Measurements from ENCODE around the gene BRPF1.
A peak's percentile ranks its signal among the peaks of the same experiment; 100 is the strongest.

BRPF1 gene

DNA sequence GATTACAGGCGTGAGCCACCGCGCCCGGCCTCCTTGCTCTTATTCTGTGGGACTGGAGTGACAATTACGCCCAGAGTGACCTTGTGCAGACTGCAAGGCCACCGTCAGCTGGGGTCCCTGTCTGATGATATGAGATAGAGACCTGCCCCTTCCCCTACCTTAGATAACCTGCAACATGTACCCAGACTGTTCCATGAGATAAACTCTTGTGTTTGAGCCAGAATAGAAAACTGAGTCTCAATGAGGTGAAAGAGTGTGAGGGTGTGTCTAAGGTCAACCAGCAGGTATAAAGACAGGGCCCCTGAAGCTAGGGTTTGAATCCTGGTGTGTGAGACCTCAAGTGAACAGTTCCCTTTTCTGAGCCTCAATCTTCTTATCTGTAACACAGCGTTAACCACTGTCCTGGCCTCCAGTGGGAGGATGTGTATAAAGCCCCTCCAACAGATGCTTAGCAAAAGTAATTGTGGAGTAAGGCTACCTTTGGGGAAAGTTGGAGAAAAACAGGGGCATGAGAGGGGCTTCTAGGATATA lies 54.7 kb downstream of the BRPF1 start:
- no peak for DNase-seq (ENCODE audit: low read depth)
- TF ChIP-seq, protein P1, sequence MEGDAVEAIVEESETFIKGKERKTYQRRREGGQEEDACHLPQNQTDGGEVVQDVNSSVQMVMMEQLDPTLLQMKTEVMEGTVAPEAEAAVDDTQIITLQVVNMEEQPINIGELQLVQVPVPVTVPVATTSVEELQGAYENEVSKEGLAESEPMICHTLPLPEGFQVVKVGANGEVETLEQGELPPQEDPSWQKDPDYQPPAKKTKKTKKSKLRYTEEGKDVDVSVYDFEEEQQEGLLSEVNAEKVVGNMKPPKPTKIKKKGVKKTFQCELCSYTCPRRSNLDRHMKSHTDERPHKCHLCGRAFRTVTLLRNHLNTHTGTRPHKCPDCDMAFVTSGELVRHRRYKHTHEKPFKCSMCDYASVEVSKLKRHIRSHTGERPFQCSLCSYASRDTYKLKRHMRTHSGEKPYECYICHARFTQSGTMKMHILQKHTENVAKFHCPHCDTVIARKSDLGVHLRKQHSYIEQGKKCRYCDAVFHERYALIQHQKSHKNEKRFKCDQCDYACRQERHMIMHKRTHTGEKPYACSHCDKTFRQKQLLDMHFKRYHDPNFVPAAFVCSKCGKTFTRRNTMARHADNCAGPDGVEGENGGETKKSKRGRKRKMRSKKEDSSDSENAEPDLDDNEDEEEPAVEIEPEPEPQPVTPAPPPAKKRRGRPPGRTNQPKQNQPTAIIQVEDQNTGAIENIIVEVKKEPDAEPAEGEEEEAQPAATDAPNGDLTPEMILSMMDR (conservative IDR thresholded peaks at IDR 0.05; ENCODE audit: low read depth, low read length), result no peak
- no peak overlapping the region for H3K4me3 ChIP-seq (ENCODE audit: low read depth, low read length)

DNA sequence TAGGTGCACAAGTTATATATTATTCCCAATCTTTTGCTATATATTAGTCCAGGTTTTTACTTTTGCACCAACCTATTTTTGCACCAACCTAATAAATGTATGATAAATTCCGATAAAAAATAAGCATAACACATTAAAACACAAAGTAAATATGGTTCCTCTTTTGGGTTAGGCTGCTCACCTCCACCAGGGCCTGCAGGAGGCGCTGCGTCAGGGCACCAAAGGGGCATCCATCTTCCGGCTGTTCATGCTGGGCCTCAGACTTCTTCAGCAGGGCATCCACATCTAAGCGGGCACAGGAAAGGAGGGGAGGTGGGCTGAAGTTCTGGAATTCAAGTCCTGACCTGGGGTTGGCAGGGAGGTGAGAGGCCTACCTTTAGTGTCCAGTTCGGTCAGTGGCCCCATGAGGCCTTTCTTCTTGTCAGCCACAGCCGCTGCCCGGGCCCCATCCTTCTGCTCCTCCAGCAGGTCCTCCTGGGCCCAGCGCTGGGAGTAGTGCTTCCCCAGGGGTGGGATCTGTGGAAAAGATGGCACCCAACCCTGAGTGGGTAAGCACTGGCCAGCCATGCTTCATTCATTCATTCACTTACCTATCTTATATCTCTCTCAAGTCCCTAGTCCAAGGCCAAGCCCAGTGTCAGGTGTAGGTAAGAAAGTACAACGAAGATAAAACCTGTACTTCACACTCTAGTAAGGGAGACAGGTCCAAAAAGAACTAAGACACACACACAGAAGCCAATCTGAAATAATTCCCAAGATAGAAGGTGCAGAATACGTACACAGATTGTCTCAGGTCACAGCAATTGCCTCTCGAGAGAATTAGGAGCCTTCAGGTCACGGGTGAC lies 55.5 kb downstream of the BRPF1 start:
- H3K4me3 ChIP-seq (ENCODE audit: low read depth, low read length), result no peak overlapping the region
- TF ChIP-seq, protein P1 (conservative IDR thresholded peaks at IDR 0.05; ENCODE audit: low read depth, low read length), result peak; percentile 56
- no peak for DNase-seq (ENCODE audit: low read depth)

DNA sequence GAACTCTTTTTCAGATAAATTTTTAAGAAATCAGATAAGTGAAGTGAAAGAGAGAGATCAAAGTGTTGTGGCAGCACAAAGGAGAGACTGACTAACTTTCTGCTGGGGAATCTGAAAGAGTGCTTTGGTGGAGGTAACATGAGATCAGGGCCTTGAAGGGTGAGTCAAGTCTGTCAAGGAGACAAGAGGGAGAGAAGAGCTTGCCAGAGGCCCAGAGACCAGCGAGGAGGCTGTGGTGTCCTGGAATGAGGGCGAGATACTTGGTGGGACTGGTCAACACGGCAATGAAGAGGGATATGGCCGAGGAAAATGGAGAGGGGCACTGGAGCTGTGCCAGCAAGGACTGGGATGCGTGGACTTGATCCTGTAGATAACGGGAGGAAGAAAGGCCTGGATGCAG lies 56.2 kb downstream of the BRPF1 start:
- no peak for DNase-seq (ENCODE audit: low read depth)
- no peak overlapping the region for H3K4me3 ChIP-seq (ENCODE audit: low read depth, low read length)
- TF ChIP-seq, protein P1 (conservative IDR thresholded peaks at IDR 0.05; ENCODE audit: low read depth, low read length), result no peak

DNA sequence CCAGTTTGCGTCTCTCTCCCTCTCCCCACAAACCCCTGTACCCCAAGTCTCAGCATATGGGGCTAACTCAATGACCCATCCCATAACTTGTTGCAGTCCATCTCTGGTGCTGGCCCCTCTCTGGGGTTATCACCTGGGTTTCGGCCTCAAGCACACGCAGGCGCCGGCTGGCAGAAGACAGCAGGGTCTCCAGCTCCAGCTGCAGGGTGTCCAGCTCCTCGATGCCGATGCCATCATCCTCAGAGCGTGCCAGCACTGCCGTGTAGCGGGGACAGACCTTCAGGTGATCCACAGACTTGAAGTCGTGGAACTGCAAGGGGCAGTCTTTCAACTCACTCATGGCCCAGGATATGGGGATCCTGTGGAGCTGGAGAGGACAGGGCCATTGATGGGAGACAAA lies 59.6 kb downstream of the BRPF1 start:
- TF ChIP-seq, protein P1 (conservative IDR thresholded peaks at IDR 0.05; ENCODE audit: low read depth, low read length), result no peak
- DNase-seq (ENCODE audit: low read depth), result no peak
- no peak overlapping the region for H3K4me3 ChIP-seq (ENCODE audit: low read depth, low read length)

DNA sequence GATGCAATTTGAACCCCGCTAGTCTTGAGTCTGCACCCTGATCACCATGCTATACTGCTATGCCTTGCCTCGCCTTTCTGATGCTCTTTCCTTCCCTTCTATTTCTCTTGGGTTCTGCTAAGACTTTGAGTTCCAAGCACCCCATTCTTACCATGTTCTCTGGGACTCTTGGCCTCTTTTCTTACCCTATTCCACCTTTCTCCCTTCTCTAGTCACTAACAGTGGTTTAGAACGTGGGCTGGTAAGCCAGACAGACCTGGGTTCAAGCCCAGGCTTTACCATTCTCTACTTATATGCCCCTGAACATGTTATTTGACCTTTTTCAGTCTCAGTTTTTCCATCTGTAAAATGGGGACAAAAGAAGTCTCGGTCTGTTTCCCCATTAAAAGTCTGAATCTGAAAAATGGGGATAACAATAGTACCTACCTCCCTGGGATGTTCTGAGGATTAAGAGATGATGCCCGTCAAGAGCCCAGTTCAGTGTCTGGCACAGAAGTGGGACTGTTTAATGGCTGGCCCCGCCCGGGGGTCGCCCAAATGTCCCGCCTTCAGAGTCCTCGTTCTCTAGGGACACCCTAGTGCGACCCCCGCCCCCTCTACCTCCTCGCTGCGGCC lies 60.4 kb downstream of the BRPF1 start:
- TF ChIP-seq, protein P1 (conservative IDR thresholded peaks at IDR 0.05; ENCODE audit: low read depth, low read length), result no peak
- H3K4me3 ChIP-seq (ENCODE audit: low read depth, low read length), result peak overlapping the region; percentile 83
- no peak for DNase-seq (ENCODE audit: low read depth)

DNA sequence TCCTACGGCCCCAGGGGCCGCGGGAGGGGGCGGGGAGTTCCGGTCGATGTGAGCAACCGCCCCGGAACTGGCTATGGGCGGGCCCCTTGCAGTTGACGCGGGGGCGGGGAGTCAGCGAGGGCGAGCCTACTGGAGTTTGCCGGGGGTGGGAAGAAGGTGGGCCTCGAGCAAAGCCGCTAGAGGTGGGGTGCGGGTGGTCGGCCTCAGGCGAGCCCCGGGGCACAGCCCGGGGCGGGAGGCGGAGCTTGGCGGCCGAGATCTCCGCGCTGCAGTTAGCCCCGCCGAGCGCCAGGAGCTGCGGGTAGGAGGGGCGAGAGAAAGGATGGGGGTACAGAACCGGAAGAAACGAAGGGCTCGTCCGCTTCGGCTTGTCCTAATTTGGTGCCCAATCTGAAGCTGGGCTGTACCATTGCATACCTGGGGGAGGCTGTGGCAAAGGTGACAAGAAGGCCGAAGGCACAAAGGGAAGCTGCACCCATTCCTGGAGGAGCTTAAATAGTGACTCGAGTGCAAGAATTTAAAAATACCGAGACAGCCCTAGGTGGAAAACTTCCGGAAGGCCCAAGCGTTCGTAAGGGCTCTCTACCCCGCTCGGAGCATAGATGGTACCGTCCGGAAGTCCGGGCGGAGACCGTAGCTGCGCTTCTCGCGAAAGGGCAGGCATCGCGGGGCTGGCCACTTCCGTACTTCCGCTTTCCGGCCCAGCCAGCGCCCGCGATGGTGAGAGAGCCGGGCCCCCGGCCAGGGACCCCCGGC lies 61.0 kb downstream of the BRPF1 start, which contains the start of the genes ARPC4 and TADA3:
Gene ARPC4 (plus strand): TSS at position 678 of the 756 bp plus-strand sequence. CDS start 40 bp downstream, at position 718.
Gene TADA3 (minus strand): TSS at position 69 of the 756 bp plus-strand sequence. CDS start 1,007 bp downstream, outside the sequence.
- peak; percentile 98 for DNase-seq (ENCODE audit: low read depth)
- peak within 1 kb of the TSS; percentile 83 for H3K4me3 ChIP-seq (ENCODE audit: low read depth, low read length)
- TF ChIP-seq, protein P1 (conservative IDR thresholded peaks at IDR 0.05; ENCODE audit: low read depth, low read length), result no peak

Data from choroid plexus epithelial cell (primary cell).